AG08396 (cell line): ENCODE results near the gene YRDC.
"Not testable (repeated sequence)": the region's sequence is repeated elsewhere in the genome, so short reads cannot be mapped to it uniquely, and the experiment has no call there.

Experiments
- DNase-seq: peaks from one replicate; pipeline ENCODE4 v3.0.0; 2012; ENCODE audit warnings: low spot score, mixed read lengths

The YRDC gene

GRCh38 chr1:37771440-37771839, 36.6 kb downstream of the YRDC start:
- DNase-seq = not testable (repeated sequence)

- no peak for DNase-seq
These were observed 40.5 kb downstream of the YRDC start for GRCh38 chr1:37767488-37767887.

- no peak for DNase-seq
These were observed 41.9 kb downstream of the YRDC start for GRCh38 chr1:37765916-37766664.

GRCh38 chr1:37764888-37765441, 43.0 kb downstream of the YRDC start, which contains the start of gene EPHA10:
Gene EPHA10 (minus strand): TSS chr1:37765120. CDS start chr1:37765066, 54 bp downstream.
- no peak for DNase-seq

- DNase-seq = peak; percentile 78
These were observed 43.6 kb downstream of the YRDC start for GRCh38 chr1:37764414-37764825.

- no peak for DNase-seq
These were observed 44.1 kb downstream of the YRDC start for GRCh38 chr1:37763791-37764413.

- DNase-seq = no peak
These were observed 45.5 kb downstream of the YRDC start for GRCh38 chr1:37762516-37762915.

- no peak for DNase-seq
These were observed 46.5 kb downstream of the YRDC start for GRCh38 chr1:37761416-37762095.

GRCh38 chr1:37759451-37759850, 48.6 kb downstream of the YRDC start:
- DNase-seq = no peak

- no peak for DNase-seq
These were observed 52.0 kb downstream of the YRDC start for GRCh38 chr1:37755951-37756560.

- peak; percentile 7 for DNase-seq
These were observed 52.7 kb downstream of the YRDC start for GRCh38 chr1:37755290-37755689.

- no peak for DNase-seq
These were observed 54.3 kb downstream of the YRDC start for GRCh38 chr1:37753473-37754321.
